ENCODE results near the gene VAPA.

DNA sequence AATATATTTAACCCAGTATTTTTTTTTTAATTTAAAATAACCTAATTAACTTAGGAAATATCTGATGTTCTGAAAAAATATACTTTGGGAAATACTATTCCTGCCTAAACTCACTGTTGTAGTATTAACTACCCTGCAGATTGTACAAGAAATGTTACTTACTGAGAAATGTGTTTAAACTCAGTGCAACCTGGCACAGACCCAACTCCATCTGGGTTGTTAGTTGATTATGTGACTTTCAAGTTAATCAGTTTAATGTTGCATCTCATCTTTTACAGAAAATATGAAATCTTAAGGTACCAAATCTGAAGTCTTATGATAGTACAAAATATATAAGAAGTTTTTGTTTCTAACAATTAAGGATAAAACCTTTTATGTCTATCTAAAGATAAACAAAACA lies 27.3 kb downstream of the VAPA start:
- TF ChIP-seq EZH2phosphoT487 (IDR thresholded peaks at IDR 0.05; ENCODE audit: borderline replicate concordance, low read depth, low read length): no peak
- TF ChIP-seq, protein P1, sequence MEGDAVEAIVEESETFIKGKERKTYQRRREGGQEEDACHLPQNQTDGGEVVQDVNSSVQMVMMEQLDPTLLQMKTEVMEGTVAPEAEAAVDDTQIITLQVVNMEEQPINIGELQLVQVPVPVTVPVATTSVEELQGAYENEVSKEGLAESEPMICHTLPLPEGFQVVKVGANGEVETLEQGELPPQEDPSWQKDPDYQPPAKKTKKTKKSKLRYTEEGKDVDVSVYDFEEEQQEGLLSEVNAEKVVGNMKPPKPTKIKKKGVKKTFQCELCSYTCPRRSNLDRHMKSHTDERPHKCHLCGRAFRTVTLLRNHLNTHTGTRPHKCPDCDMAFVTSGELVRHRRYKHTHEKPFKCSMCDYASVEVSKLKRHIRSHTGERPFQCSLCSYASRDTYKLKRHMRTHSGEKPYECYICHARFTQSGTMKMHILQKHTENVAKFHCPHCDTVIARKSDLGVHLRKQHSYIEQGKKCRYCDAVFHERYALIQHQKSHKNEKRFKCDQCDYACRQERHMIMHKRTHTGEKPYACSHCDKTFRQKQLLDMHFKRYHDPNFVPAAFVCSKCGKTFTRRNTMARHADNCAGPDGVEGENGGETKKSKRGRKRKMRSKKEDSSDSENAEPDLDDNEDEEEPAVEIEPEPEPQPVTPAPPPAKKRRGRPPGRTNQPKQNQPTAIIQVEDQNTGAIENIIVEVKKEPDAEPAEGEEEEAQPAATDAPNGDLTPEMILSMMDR (conservative IDR thresholded peaks at IDR 0.05; ENCODE audit: low read length): no peak
